BJ (cell line): ENCODE results near the gene LPO. TPM values are rescaled to one million over a fixed set of nuclear protein-coding genes. Genes with fewer than 3 reads are reported as not detected.
A peak's percentile ranks its signal among the peaks of the same experiment; 100 is the strongest.

ENCODE experiments used
- CTCF ChIA-PET: fragments of 350-600 bp; formaldehyde crosslinking; extraction: SDS; loops from one replicate; lab custom pipeline; 2021; ENCODE audit warnings: antibody characterized with exemption, inconsistent platforms; lab: Yijun Ruan, JAX
- POLR2A ChIA-PET: fragments of 300-600 bp; sonication (Branson Sonifier 250); formaldehyde crosslinking; extraction: SDS; loops from one replicate; lab custom pipeline; 2021; ENCODE audit warnings: antibody characterized with exemption; lab: Charles Lee
- DNase-seq: peaks from one replicate; pipeline ENCODE4 v3.0.0-alpha.2; 2011; ENCODE audit warnings: low read depth
- H3K27me3 ChIP-seq: 2 replicates; pipeline ENCODE4 v1.6.0; 2011; ENCODE audit warnings: low read length; ENCODE audit not compliant: control insufficient read depth, insufficient read depth
- H3K36me3 ChIP-seq: 2 replicates; pipeline ENCODE4 v1.5.1; 2011; ENCODE audit warnings: low read length; ENCODE audit not compliant: control insufficient read depth, insufficient read depth
- H3K4me3 ChIP-seq: 2 replicates; pipeline ENCODE4 v1.5.1; 2011; ENCODE audit warnings: low read depth, mild to moderate bottlenecking, control low read depth, low read length
- CTCF ChIP-seq: IDR thresholded peaks from 2 replicates; pipeline ENCODE4 v1.5.1; 2011; ENCODE audit warnings: low read depth, mild to moderate bottlenecking, control low read depth, inconsistent platforms, low read length, moderate library complexity; ENCODE audit not compliant: insufficient read depth
- polyA plus RNA-seq: library from polyadenylated mRNA; depleted of rRNA; stranded (reverse); fragments of >200 nt; gene quantifications from 2 replicates; pipeline ENCODE4 v1.2.3, GENCODE V29; 2011

The LPO gene
- polyA plus RNA-seq, 1 experiment, result 0.07 TPM

DNA sequence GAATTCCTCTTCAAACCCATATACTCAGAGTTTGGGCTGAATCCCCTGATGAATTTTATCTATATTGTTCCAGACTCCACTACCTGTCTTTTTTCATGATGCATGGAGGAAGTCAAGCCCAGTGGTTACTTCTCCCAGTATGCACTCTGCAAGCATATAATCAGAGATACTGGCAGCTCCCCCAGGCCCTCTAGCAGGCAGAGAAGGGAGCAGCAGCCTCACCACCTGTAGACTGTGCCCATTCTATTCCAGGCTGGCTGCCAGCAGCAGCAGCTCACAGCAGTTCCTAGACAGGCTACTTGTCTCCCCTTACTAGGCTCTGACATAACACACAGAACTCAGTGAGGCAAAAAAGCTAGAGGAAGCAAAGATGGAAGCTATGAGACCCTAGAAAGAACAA is 22.7 kb upstream of the LPO start:
- TF ChIP-seq CTCF, result no peak
- DNase-seq, result no peak
- Histone ChIP-seq H3K36me3 (peaks cover 2% of the 10 kb centered on the region), H3K4me3 (no peak overlapping the region), H3K27me3 (no peaks in the 10 kb centered on the region)
- ChIA-PET POLR2A (no interaction called here), CTCF (interaction anchor here (0.6 to 1.5 kb wide), 2 partner anchors 16 to 34 kb away, joined by 4 read pairs; no protein-coding TSS in a partner anchor)

- Histone ChIP-seq H3K4me3 (no peak overlapping the region), H3K27me3 (no peaks in the 10 kb centered on the region), H3K36me3 (peaks cover 2% of the 10 kb centered on the region)
- no peak for TF ChIP-seq CTCF
- ChIA-PET CTCF (no interaction called here), POLR2A (no interaction called here)
- no peak for DNase-seq
Measured at GRCh38 chr17:58217766-58218165, 20.6 kb upstream of the LPO start.

DNA sequence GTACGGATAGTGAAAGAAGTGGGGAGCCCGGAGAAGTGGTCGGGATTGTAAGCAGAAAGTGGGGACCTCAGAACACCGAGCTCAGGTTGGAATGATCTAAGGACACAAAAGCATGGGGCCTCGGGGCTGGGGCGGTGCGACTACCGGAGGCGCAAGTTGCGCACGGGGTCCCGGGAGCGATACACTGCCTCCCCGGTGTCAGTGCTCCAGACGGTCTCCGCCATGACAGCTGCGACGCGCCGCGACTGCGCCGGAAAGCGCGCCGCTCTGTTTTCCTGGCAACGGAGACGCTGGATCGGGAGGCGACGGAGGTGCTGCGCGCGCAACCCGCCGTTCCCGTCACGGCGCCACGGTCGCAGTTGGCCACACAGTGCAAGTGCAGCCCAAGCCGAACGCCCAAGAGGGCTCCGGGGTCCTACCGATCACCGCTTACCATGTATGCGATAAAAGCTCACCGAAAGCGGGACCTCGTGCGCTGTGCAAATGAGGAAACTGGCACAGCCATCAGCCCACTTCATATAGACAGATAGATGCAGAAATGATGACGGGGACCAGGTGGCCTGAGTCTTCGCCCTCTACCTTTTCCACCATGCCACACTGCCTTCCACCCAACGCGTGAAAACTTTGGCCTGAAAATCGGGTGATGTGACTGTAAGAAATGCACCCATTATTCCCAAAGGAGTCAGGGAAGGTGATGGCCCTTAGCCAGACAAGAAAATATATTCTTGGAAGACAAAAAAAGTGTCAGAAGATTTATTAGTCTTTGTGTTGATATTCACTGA is 19.2 kb upstream of the LPO start, which contains the start of gene MKS1:
MKS1 (minus strand) TSS at position 249 of the 782 bp plus-strand sequence; CDS start at position 224, 25 bp downstream.
- POLR2A ChIA-PET, result no interaction called here
- Histone ChIP-seq H3K27me3 (no peaks in the 10 kb centered on the region), H3K4me3 (peak within 1 kb of the TSS; percentile 73), H3K36me3 (peaks cover under 1% of the 10 kb centered on the region)
- peak; percentile 69 for TF ChIP-seq CTCF
- DNase-seq, result no peak
- CTCF ChIA-PET, result interaction anchor here (0.5 to 2.0 kb wide), 11 partner anchors 9 to 953 kb away, joined by 3 to 9 read pairs (median 3); no protein-coding TSS in a partner anchor

- no peak for TF ChIP-seq CTCF
- Histone ChIP-seq H3K27me3 (no peaks in the 10 kb centered on the region), H3K36me3 (no peaks in the 10 kb centered on the region; the same call in 1 of the 2 replicates), H3K4me3 (peak overlapping the region; percentile 73; the same call in 1 of the 2 replicates)
- no peak for DNase-seq
- ChIA-PET CTCF (interaction anchor here (0.5 to 2.0 kb wide), 7 partner anchors 9 to 953 kb away, joined by 3 to 9 read pairs (median 3); no protein-coding TSS in a partner anchor), POLR2A (no interaction called here)
Measured at GRCh38 chr17:58219789-58220183, 18.6 kb upstream of the LPO start.

DNA sequence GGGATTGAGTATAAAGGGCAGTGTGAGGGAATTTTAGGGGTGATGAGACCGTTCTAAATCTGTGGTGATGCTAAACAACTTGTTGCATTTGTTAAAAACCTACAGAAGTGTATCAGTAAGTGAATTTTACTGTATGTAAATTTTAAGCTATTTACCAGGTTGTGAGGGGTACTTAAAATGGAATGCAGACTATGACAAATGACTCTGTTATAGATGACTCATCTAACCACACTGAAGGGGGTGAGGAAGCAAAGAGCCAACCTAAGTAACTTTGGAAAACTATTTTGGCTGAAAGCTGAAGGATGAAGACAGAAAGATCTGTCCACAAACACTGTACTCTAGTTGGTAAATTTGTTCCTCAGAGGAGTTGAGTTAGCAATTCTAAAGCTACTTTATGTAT is 14.1 kb upstream of the LPO start:
- TF ChIP-seq CTCF, result no peak
- H3K27me3 ChIP-seq, result no peaks in the 10 kb centered on the region
- no peak overlapping the region for H3K4me3 ChIP-seq
- ChIA-PET POLR2A (no interaction called here), CTCF (interaction anchor here (1.2 kb wide), 1 partner anchor 25 kb away, joined by 4 read pairs; no protein-coding TSS in a partner anchor)
- H3K36me3 ChIP-seq, result no peaks in the 10 kb centered on the region
- no peak for DNase-seq
